A549 (cell line): ENCODE results near the gene RNF175. TPM values are rescaled to one million over a fixed set of nuclear protein-coding genes. Genes with fewer than 3 reads are reported as not detected.

Source experiments
- ATAC-seq, 2 experiments: fragments of 200-7000 bp in 1 of 2; fragments of >200 bp in 1 of 2; cut with Nextera tagmentation in 1 of 2; cut with Tn5 transposase in 1 of 2; 3 replicates each; pipeline versions ENCODE4 v1.8.0 to v1.9.1; 2018 to 2020; ENCODE audit warnings: mild to moderate bottlenecking in 1 of 2, moderate library complexity in 1 of 2
- CTCF ChIA-PET: fragments of 300-600 bp; sonication (Branson Sonifier 250); formaldehyde crosslinking; extraction: SDS; loops from one replicate; lab custom pipeline; 2021; ENCODE audit warnings: antibody characterized with exemption, inconsistent platforms; lab: Yijun Ruan, JAX
- POLR2A ChIA-PET: fragments of 350-600 bp; formaldehyde crosslinking; extraction: SDS; loops from one replicate; lab custom pipeline; 2021; ENCODE audit warnings: antibody characterized with exemption, inconsistent platforms; lab: Yijun Ruan, JAX
- DNase-seq, 2 experiments: peaks; one replicate each; pipeline versions ENCODE4 v3.0.0 to v3.0.0-alpha.2; 2011 to 2016; ENCODE audit warnings: low read depth in 1 of 2, low spot score in 1 of 2
- FAIRE-seq: peaks from 2 replicates; lab custom pipeline; 2011; peaks lifted over from hg19 to GRCh38; lab: Jason Lieb, UNC
- H3K27ac ChIP-seq, 2 experiments: fragments of >200 bp; sonication (Bioruptor Twin); formaldehyde crosslinking; 3 replicates each; pipeline ENCODE4 v1.5.1; 2016 to 2017
- H3K4me1 ChIP-seq: fragments of >200 bp; sonication (Bioruptor Twin); formaldehyde crosslinking; 3 replicates; pipeline ENCODE4 v1.6.1; 2016
- H3K4me2 ChIP-seq: fragments of >200 bp; sonication (Bioruptor Twin); formaldehyde crosslinking; 3 replicates; pipeline ENCODE4 v1.6.1; 2016
- H3K4me3 ChIP-seq: fragments of >200 bp; sonication (Bioruptor Twin); formaldehyde crosslinking; 3 replicates; pipeline ENCODE4 v1.5.1; 2016
- H3K9me3 ChIP-seq: fragments of >200 bp; sonication (Bioruptor Twin); formaldehyde crosslinking; 3 replicates; pipeline ENCODE4 v1.6.1; 2016
- BHLHE40 ChIP-seq: IDR thresholded peaks from 2 replicates; pipeline ENCODE4 v1.6.1; 2012; ENCODE audit warnings: low read depth, low read length, inconsistent platforms
- CBX2 ChIP-seq: fragments of 200-600 bp; sonication (generic); IDR thresholded peaks from 2 replicates; pipeline ENCODE4 v1.6.1; 2016; ENCODE audit warnings: low read depth, mild to moderate bottlenecking, borderline replicate concordance
- CBX8 ChIP-seq: fragments of 200-600 bp; sonication (generic); IDR thresholded peaks from 2 replicates; pipeline ENCODE4 v1.6.1; 2016
- EHF ChIP-seq: fragments of 250-450 bp; sonication (Bioruptor Pico); IDR thresholded peaks from 2 replicates; pipeline ENCODE4 v1.5.0; 2020; ENCODE audit warnings: mild to moderate bottlenecking
- EHMT2 ChIP-seq: fragments of 200-600 bp; sonication (generic); IDR thresholded peaks from 2 replicates; pipeline ENCODE4 v1.6.1; 2016; ENCODE audit warnings: antibody characterized with exemption, low read depth, mild to moderate bottlenecking, moderate library complexity
- EP300 ChIP-seq, 2 experiments: fragments of >200 bp; sonication (Bioruptor Twin); formaldehyde crosslinking; IDR thresholded peaks; 2 replicates in 1 of 2; 3 replicates in 1 of 2; pipeline ENCODE4 v1.6.1; 2016 to 2017
- ESRRA ChIP-seq: fragments of 150-350 bp; IDR thresholded peaks from 2 replicates; pipeline ENCODE4 v1.6.1; 2014; ENCODE audit warnings: mild to moderate bottlenecking, low read length, borderline replicate concordance
- FOXS1 ChIP-seq: fragments of 250-450 bp; sonication (Bioruptor Pico); IDR thresholded peaks from 2 replicates; pipeline ENCODE4 v1.5.0; 2020; ENCODE audit warnings: mild to moderate bottlenecking, moderate library complexity
- GATA3 ChIP-seq: IDR thresholded peaks from 2 replicates; pipeline ENCODE4 v1.6.1; 2012; ENCODE audit warnings: borderline replicate concordance
- HDAC2 ChIP-seq: fragments of 200-600 bp; sonication (generic); IDR thresholded peaks from 2 replicates; pipeline ENCODE4 v1.6.1; 2016
- HES2 ChIP-seq: fragments of >200 bp; sonication (Bioruptor Twin); formaldehyde crosslinking; IDR thresholded peaks from 2 replicates; pipeline ENCODE4 v1.6.1; 2016
- HEYL ChIP-seq: fragments of 250-450 bp; sonication (Bioruptor Pico); IDR thresholded peaks from 2 replicates; pipeline ENCODE4 v1.8.0; 2021; ENCODE audit warnings: mild to moderate bottlenecking, moderate library complexity
- HOXA7 ChIP-seq: fragments of 250-450 bp; sonication (Bioruptor Pico); IDR thresholded peaks from 2 replicates; pipeline ENCODE4 v1.5.0; 2020; ENCODE audit warnings: mild to moderate bottlenecking, moderate library complexity
- HOXB5 ChIP-seq: fragments of 250-450 bp; sonication (Bioruptor Pico); IDR thresholded peaks from 2 replicates; pipeline ENCODE4 v1.5.0; 2020; ENCODE audit warnings: mild to moderate bottlenecking, moderate library complexity
- JUN ChIP-seq, 2 experiments: fragments of >200 bp; sonication (Bioruptor Twin); formaldehyde crosslinking; IDR thresholded peaks; 2 replicates in 1 of 2; 3 replicates in 1 of 2; pipeline ENCODE4 v1.6.1; 2016 to 2017
- JUNB ChIP-seq: fragments of >200 bp; sonication (Bioruptor Twin); formaldehyde crosslinking; IDR thresholded peaks from 2 replicates; pipeline ENCODE4 v1.6.1; 2016
- KDM5A ChIP-seq: fragments of 200-600 bp; sonication (generic); IDR thresholded peaks from 2 replicates; pipeline ENCODE4 v1.6.1; 2016; ENCODE audit warnings: antibody characterized with exemption, mild to moderate bottlenecking
- NPAS2 ChIP-seq: fragments of 250-450 bp; sonication (Bioruptor Pico); IDR thresholded peaks from 2 replicates; pipeline ENCODE4 v1.8.0; 2022; ENCODE audit warnings: mild to moderate bottlenecking, moderate library complexity, borderline replicate concordance
- NR3C1 ChIP-seq: fragments of >200 bp; sonication (Bioruptor Twin); formaldehyde crosslinking; IDR thresholded peaks from 3 replicates; pipeline ENCODE4 v1.6.1; 2017
- POLR2AphosphoS2 ChIP-seq: conservative IDR thresholded peaks from 2 replicates; pipeline ENCODE4 v1.6.1; 2012; ENCODE audit warnings: low read length, improper control_type of control experiment, inconsistent platforms
- RAD21 ChIP-seq, 2 experiments: fragments of >200 bp in 1 of 2; sonication (Bioruptor Twin) in 1 of 2; formaldehyde crosslinking in 1 of 2; IDR thresholded peaks in 1 of 2; conservative IDR thresholded peaks in 1 of 2; 2 replicates in 1 of 2; 3 replicates in 1 of 2; pipeline ENCODE4 v1.6.1; 2012 to 2018; ENCODE audit warnings: inconsistent platforms in 1 of 2
- RARB ChIP-seq: fragments of 250-450 bp; sonication (Bioruptor Pico); IDR thresholded peaks from 2 replicates; pipeline ENCODE4 v1.8.0; 2021; ENCODE audit warnings: mild to moderate bottlenecking, moderate library complexity
- RNF2 ChIP-seq: fragments of 200-600 bp; sonication (generic); IDR thresholded peaks from 2 replicates; pipeline ENCODE4 v1.6.1; 2016; ENCODE audit warnings: low read depth, mild to moderate bottlenecking, antibody characterized with exemption, moderate library complexity, borderline replicate concordance
- SMC3 ChIP-seq: fragments of >200 bp; sonication (Bioruptor Twin); formaldehyde crosslinking; IDR thresholded peaks from 3 replicates; pipeline ENCODE4 v1.6.1; 2018; ENCODE audit warnings: inconsistent platforms
- TFCP2L1 ChIP-seq: fragments of 250-450 bp; sonication (Bioruptor Pico); IDR thresholded peaks from 2 replicates; pipeline ENCODE4 v1.5.0; 2021; ENCODE audit warnings: mild to moderate bottlenecking
- TP53 ChIP-seq: fragments of 250-450 bp; sonication (Bioruptor Pico); IDR thresholded peaks from 2 replicates; pipeline ENCODE4 v1.5.0; 2021; ENCODE audit warnings: mild to moderate bottlenecking, moderate library complexity
- ZC3H11A ChIP-seq: fragments of 450-650 bp; IDR thresholded peaks from 2 replicates; pipeline ENCODE4 v1.6.1; 2014; ENCODE audit warnings: antibody characterized with exemption, mild to moderate bottlenecking
- ZNF302 ChIP-seq: fragments of 250-450 bp; sonication (Bioruptor Pico); IDR thresholded peaks from 2 replicates; pipeline ENCODE4 v1.9.0; 2021; ENCODE audit warnings: inconsistent platforms, mild to moderate bottlenecking, moderate library complexity
- ZSCAN20 ChIP-seq: fragments of 250-450 bp; sonication (Bioruptor Pico); IDR thresholded peaks from 2 replicates; pipeline ENCODE4 v1.8.0; 2022; ENCODE audit warnings: mild to moderate bottlenecking, moderate library complexity
- WGBS: methylation state at CpG from one replicate; pipeline ENCODE4 v1.1.6; 2017; ENCODE audit errors: missing lambda C conversion rate; 5-methylcytosine and 5-hydroxymethylcytosine counted together
- polyA plus RNA-seq, 4 experiments: library from polyadenylated mRNA; depleted of rRNA in 3 of 4; stranded (reverse); fragments of >200 nt; fragmentation: RNase III in 1 of 4; extraction: RNeasy Plus Mini Kit Qiagen cat#74134 plus additional on column Dnase treatment in 1 of 4; gene quantifications; 2 replicates in 3 of 4; 3 replicates in 1 of 4; pipeline ENCODE4 v1.2.3, GENCODE V29; 2011 to 2017
- TF ChIP-seq, protein P1 (sequence below): IDR thresholded peaks from 2 replicates; pipeline ENCODE4 v1.6.1; 2012; ENCODE audit warnings: low read depth, borderline replicate concordance
- TF ChIP-seq, protein P2 (sequence below): IDR thresholded peaks from 2 replicates; pipeline ENCODE4 v1.6.1; 2012

The RNF175 gene
- polyA plus RNA-seq, 2 of the 4 experiments (the other 2 are of a cell fraction), result not detected

- TF ChIP-seq TFCP2L1 (CRISPR knock-in tag) (no peak), RARB (CRISPR knock-in tag) (no peak), HDAC2 (no peak), EHF (CRISPR knock-in tag) (no peak), ZNF302 (no peak), RNF2 (no peak), KDM5A (no peak), HOXA7 (CRISPR knock-in tag) (no peak)
Measured at GRCh38 chr4:153710681-153711080, 49.1 kb downstream of the RNF175 start (continued).

DNA sequence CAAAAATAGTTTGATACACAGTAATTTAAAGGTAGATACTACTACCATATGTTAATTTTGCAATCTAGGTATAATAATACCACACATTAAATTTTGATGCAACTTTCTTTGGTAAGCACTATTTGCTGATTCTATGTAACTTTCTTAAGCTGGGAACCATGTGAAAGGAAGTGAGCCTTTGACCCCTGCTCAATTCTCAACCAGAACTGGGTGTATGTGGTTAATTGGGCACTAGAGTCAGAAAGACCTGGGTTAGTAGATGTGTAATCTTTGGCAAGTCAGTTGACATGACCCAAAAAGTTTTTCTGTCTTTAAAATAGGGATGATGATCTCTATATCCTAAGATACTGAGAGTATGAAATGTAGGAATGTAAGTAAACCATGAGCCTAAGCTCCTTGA lies 53.3 kb downstream of the RNF175 start:
- ATAC-seq, result no peak
- H3K9me3 ChIP-seq, result no peaks in the 10 kb centered on the region
- H3K4me3 ChIP-seq, result no peak overlapping the region
- no peaks in the 10 kb centered on the region for H3K4me1 ChIP-seq
- CTCF ChIA-PET, result no interaction called here
- FAIRE-seq, result no peak
- TF ChIP-seq ZC3H11A (no peak), HOXB5 (CRISPR knock-in tag) (no peak), EHMT2 (no peak), EP300 (IDR thresholded peaks at IDR 0.05) (no peak)
- H3K27ac ChIP-seq, result no peak overlapping the region
- POLR2A ChIA-PET, result no interaction called here
- no peak overlapping the region for H3K4me2 ChIP-seq
- DNase-seq, result no peak

DNA sequence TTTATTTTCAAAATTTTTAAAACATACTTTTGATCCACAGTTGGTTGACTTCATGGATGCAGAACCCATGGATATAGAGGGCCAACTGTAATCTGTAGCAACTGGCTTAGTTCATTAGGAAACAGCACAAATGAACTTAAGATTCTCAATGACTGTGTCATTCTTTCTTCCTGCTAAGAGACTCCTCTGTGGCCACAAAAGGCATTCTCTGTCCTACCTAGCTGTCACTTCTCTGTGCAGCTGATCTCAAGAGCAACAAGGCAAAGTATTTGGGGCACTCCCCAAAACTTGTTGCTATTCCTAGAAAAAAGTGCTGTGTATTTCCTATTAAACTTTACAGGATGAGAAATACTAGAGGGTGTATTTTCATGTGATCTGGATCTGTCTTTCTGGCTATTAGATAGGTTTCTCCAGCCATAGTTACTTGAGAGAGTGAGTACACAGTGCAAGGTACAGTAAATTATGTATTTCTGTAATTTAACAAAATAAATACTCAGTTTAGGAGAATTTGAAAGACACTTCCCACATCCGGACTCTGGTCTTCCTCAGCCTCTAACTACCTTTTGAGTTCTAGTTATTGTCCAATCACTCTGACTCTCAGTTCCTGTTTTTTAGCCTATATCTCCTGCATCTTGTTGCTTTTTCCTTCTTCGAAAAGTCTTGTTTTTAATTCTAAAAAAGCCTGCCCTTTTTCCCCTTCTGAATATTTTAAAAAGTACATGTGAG lies 53.9 kb downstream of the RNF175 start:
- CTCF ChIA-PET, result no interaction called here
- Histone ChIP-seq H3K27ac (no peak overlapping the region), H3K9me3 (no peaks in the 10 kb centered on the region), H3K4me2 (no peak overlapping the region), H3K4me1 (no peaks in the 10 kb centered on the region), H3K4me3 (no peak overlapping the region)
- FAIRE-seq (no peak), DNase-seq (no peak), ATAC-seq (no peak)
- POLR2A ChIA-PET, result no interaction called here
- no peak for TF ChIP-seq HDAC2
- TF ChIP-seq BHLHE40, result no peak
- TF ChIP-seq RARB (CRISPR knock-in tag), result no peak
- no peak for TF ChIP-seq SMC3
- no peak for TF ChIP-seq GATA3
- no peak for TF ChIP-seq EHF (CRISPR knock-in tag)
- TF ChIP-seq HES2, result no peak
- no peak for TF ChIP-seq NR3C1
- no peak for TF ChIP-seq CBX2
- no peak for TF ChIP-seq POLR2AphosphoS2
- no peak for TF ChIP-seq RAD21 (conservative IDR thresholded peaks at IDR 0.05 in 1 of 2, IDR thresholded peaks at IDR 0.05 in 1 of 2)
- no peak for TF ChIP-seq TFCP2L1 (CRISPR knock-in tag)
- no peak for TF ChIP-seq NPAS2
- no peak for TF ChIP-seq JUNB
- no peak for TF ChIP-seq FOXS1
- TF ChIP-seq CBX8, result no peak
- no peak for TF ChIP-seq TP53 (CRISPR knock-in tag)
- no peak for TF ChIP-seq ESRRA
- no peak for TF ChIP-seq JUN (IDR thresholded peaks at IDR 0.05)
- 2% methylated on average over 2 of the region's 2 CpGs for WGBS

DNA sequence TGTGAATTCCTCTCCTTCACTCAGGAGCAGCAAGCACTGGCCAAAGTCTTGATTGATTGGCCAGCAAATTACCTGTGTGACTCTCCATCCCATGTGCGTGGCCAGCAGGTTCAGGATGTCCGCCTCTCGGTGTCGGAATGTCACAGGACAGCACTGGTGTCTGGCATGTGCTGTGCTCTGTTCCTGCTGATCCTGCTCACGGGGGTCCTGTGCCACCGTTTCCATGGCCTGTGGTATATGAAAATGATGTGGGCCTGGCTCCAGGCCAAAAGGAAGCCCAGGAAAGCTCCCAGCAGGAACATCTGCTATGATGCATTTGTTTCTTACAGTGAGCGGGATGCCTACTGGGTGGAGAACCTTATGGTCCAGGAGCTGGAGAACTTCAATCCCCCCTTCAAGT lies 55.3 kb downstream of the RNF175 start:
- H3K9me3 ChIP-seq, result no peaks in the 10 kb centered on the region
- no peak overlapping the region for H3K4me3 ChIP-seq
- no peak for DNase-seq
- 44% methylated on average over 6 of the region's 7 CpGs for WGBS
- CTCF ChIA-PET, result no interaction called here
- H3K27ac ChIP-seq, result no peak overlapping the region
- TF ChIP-seq NR3C1, result no peak
- no peak for TF ChIP-seq HDAC2
- TF ChIP-seq POLR2AphosphoS2, result no peak
- TF ChIP-seq HEYL (CRISPR knock-in tag), result no peak
- TF ChIP-seq TP53 (CRISPR knock-in tag), result no peak
- TF ChIP-seq JUN (IDR thresholded peaks at IDR 0.05), result no peak
- TF ChIP-seq, protein P1, sequence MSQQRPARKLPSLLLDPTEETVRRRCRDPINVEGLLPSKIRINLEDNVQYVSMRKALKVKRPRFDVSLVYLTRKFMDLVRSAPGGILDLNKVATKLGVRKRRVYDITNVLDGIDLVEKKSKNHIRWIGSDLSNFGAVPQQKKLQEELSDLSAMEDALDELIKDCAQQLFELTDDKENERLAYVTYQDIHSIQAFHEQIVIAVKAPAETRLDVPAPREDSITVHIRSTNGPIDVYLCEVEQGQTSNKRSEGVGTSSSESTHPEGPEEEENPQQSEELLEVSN, result no peak
- TF ChIP-seq, protein P2, sequence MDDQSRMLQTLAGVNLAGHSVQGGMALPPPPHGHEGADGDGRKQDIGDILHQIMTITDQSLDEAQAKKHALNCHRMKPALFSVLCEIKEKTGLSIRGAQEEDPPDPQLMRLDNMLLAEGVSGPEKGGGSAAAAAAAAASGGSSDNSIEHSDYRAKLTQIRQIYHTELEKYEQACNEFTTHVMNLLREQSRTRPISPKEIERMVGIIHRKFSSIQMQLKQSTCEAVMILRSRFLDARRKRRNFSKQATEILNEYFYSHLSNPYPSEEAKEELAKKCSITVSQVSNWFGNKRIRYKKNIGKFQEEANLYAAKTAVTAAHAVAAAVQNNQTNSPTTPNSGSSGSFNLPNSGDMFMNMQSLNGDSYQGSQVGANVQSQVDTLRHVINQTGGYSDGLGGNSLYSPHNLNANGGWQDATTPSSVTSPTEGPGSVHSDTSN, result no peak
- TF ChIP-seq ZSCAN20 (CRISPR knock-in tag), result no peak
- TF ChIP-seq CBX2, result no peak
- POLR2A ChIA-PET, result no interaction called here
- H3K4me2 ChIP-seq, result no peak overlapping the region
- H3K4me1 ChIP-seq, result no peaks in the 10 kb centered on the region
- no peak for ATAC-seq
- FAIRE-seq, result no peak
